Brain pericyte (primary cell): ENCODE data around the gene PTPRG.
A peak's percentile ranks its signal among the peaks of the same experiment; 100 is the strongest.

Source experiments
- DNase-seq: peaks from one replicate; pipeline ENCODE4 v3.0.0-alpha.2; 2012; ENCODE audit warnings: low read depth, low spot score

PTPRG gene

DNA sequence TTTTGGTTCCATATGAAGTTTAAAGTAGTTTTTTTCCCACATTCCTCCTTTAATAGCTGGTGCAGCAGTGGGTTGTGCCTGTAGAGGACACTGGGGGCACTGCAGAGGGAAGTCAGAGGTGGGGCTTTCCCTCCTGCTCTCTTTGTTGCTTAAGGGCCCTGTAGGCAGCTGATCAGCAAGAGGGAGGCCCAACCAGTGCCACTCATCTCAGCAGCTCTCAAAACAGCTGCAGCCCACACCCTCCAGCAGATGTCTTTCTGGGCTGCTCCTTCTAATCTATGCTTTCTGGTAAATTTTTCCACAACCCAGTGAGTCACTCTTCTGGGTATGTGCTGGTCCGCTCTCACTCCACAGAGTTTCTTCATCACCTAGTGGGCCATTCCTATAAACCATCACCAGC is 548.2 kb downstream of the PTPRG start:
- peak; percentile 41 for DNase-seq

GRCh38 chr3:62110443-62111225 is 549.3 kb downstream of the PTPRG start:
- no peak for DNase-seq

DNA sequence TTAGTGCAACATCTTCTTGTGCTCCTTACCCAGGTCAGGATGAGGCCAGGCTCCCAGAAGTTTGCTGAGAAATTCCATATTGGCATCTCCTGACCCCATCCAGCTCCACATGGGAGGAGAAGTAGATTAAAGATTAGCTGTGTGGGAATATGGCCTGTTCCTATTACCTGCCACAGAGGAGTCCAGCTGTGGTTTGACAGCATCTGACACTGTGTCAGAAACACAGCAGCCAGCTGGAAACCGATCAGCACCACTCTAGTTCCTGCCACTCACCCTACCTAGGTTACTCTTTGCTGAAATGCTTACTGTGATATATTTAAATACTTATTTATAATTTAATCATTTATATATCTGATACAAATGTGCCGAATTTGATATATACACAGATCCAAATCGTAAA is 551.7 kb downstream of the PTPRG start:
- DNase-seq, result no peak

DNA sequence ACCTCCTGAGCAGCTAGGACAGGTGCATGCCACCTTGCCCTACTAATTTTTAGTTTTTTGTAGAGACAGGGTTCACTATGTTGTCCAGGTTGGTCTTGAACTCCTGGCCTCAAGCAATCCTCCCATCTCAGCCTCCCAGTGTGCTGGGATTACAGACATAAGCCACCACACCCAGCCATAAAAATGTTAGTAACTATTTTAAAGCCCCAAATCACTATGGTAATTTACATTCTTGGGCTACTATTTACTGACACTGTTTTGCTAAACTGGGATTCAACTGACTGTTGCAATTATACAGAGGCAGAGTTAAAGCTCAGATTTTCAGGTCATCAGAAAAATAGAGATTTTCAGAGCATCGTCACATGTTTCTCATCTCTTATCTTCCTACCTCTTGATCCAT is 553.4 kb downstream of the PTPRG start:
- DNase-seq, result no peak

DNA sequence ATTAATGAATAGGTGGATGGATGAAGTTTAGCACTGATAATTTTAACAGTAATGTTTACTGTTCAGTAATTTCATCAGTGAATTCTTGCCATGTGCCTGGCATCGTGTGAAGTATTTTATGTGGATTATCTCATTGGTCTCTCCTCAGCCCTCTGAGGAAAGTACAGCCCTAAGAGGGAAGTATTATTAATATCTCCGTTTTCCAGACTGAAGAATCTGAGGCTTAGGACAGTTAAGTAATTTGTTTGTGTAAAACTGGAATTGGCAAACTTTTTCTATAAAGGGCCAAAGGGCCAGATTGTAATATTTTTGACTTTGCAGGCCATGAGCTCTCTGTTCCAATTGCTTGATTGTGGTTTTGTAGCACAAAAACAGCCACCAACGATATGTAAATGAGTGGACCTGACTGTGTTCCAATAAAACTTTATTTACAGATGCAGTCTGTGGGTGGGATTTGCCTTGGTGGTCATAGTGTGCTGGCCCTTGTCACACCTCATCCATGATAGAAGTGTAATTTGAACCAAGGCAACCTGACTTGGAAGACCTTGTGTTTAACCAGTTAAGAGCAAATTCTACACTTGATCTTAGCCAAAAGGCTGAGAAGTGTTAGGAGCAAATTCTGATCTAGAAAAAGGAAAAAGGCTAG is 556.7 kb downstream of the PTPRG start:
- no peak for DNase-seq

GRCh38 chr3:62119139-62119538 is 557.8 kb downstream of the PTPRG start:
- DNase-seq, result no peak

- no peak for DNase-seq
These were observed 561.4 kb downstream of the PTPRG start for GRCh38 chr3:62122819-62123218.

GRCh38 chr3:62125380-62125779 is 564.0 kb downstream of the PTPRG start:
- no peak for DNase-seq

DNA sequence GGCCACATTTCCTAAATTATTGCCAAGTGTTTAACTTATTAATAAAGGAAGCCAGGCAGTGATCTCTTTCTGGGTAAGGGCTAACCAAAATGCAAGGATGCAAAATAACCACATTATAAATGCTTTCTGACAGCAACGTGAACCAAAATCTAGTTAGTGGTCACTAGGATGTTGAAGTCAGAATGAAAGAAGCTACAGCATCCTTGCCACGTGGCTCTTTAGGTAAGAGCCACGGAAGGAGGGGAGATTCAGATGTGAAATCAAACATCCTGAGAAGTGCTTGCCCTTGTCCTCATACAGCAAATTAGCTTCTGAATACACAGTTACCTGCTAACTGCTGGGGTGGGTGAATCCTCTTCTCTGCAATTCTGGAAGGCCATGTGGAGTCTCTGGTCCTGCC is 565.7 kb downstream of the PTPRG start:
- DNase-seq, result no peak

- no peak for DNase-seq
These were observed 566.7 kb downstream of the PTPRG start for GRCh38 chr3:62128051-62128450.

DNA sequence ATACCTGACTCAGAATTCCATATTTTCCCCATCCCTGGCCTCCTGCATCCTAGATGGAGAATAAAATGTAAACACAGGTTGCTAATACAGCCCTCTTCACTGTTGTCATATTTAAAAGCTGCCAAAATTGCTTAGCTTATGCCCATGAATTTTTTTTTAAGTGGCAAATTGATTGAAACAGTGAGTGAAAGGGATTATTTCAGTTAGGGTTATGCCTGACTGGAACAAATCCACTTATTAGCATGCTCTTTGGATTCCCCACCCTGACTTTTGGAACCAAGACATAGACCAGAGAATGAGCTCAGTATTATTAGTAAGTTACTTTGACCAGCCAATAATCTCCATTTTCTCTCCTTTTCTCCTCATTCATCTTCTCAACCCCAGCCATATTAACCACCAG is 567.3 kb downstream of the PTPRG start:
- DNase-seq, result no peak

- DNase-seq, result no peak
These were observed 569.7 kb downstream of the PTPRG start for GRCh38 chr3:62131050-62131449.

GRCh38 chr3:62131620-62132019 is 570.2 kb downstream of the PTPRG start:
- no peak for DNase-seq

GRCh38 chr3:62132027-62132602 is 570.7 kb downstream of the PTPRG start:
- no peak for DNase-seq

GRCh38 chr3:62133015-62133414 is 571.6 kb downstream of the PTPRG start:
- no peak for DNase-seq

GRCh38 chr3:62134061-62134496 is 572.7 kb downstream of the PTPRG start:
- no peak for DNase-seq

- DNase-seq, result no peak
These were observed 574.4 kb downstream of the PTPRG start for GRCh38 chr3:62135741-62136140.

DNA sequence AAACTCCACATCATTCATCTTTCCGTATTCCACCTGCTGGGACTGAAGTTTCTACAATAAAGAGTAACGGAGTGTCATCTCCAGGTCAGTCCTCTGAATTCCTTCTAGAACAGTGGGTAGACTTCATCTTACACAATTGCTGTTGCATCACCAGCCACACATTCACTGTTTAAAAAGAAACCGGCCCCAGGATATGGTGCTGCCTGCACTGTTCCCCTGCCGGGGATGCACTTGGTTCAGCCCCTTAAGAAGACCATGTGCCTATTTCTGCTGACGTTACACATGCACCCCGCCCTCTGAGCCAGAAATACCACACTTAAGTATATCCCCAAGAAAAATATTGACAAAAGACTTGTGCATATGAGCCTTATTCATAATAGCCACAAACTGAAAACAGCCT is 578.6 kb downstream of the PTPRG start:
- DNase-seq, result no peak

DNA sequence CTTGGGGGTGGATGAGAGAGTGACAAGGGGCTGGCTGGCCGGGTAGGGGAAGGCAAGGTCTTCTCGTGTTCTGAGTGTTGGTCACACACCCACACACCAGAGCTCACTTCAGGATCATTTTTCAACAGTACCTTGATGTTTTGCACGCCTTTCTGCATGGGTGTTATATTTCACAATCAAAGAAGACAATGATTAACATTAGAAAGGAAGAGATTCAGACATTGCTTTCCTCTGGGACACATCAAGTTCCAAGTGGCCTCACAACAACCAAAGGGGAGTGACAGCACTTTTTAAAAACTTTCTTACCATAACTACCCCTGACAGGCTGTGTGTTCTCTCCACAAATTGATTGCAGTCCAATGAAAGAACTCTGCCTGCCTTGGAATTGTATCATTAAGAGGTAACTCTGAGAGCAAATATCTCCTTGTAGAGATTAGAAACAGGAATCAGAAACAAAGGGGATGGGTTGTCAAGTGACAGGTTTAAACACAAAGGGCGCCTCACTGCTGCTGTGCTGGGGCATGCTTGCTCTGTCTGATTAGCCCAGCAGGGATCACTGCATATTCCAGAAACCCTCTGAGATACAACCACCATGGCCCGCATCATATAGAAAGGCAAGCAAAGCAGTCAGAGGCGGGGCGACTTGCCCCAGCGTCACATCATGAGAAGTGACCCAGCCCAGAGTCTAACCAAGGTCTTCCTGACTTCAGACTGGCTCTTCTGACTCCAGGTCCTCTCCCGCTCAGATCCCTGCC is 581.1 kb downstream of the PTPRG start:
- DNase-seq, result no peak

GRCh38 chr3:62143843-62144450 is 582.6 kb downstream of the PTPRG start:
- no peak for DNase-seq

DNA sequence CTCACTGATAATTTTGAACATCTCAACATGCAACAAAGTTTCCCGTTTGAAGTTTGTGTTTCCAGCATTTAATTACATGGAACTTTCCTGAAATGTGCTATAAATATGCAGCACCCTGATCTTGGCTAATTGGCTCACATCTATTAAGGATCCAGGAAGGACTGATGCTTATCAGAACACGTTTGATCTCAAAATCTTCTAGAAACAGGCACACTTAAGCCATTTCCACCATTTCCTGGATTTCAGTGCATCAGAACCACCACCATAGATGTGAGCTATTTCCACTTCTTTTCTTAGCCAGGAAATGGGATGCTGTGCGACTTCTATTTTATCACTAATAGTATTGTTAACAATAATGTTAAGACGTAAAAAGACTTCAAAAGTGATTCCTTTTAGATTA is 583.1 kb downstream of the PTPRG start:
- no peak for DNase-seq
